Astrocyte (in vitro differentiated cells and primary cell): ENCODE data around the gene IFT81. TPM values are rescaled to one million over a fixed set of nuclear protein-coding genes. Genes with fewer than 3 reads are reported as not detected.

Experiments used
- DNase-seq: peaks from one replicate; pipeline ENCODE4 v3.0.0-alpha.2; 2010; ENCODE audit warnings: low read depth
- FAIRE-seq: peaks from 2 replicates; lab custom pipeline; 2011; peaks lifted over from hg19 to GRCh38; lab: Jason Lieb, UNC
- H2AFZ ChIP-seq: 2 replicates; pipeline ENCODE4 v1.6.0; 2012; ENCODE audit warnings: low read depth, low read length, inconsistent platforms
- H3K27ac ChIP-seq: 2 replicates; pipeline ENCODE4 v1.5.1; 2011; ENCODE audit warnings: low read depth, low read length, inconsistent platforms
- H3K27me3 ChIP-seq: 2 replicates; pipeline ENCODE4 v1.6.0; 2011; ENCODE audit warnings: low read length, inconsistent platforms; ENCODE audit not compliant: insufficient read depth
- H3K36me3 ChIP-seq: 2 replicates; pipeline ENCODE4 v1.5.1; 2011; ENCODE audit warnings: low read length, inconsistent platforms; ENCODE audit not compliant: insufficient read depth
- H3K4me1 ChIP-seq: 2 replicates; pipeline ENCODE4 v1.5.1; 2011; ENCODE audit warnings: low read length, inconsistent platforms; ENCODE audit not compliant: insufficient read depth
- H3K4me2 ChIP-seq: 2 replicates; pipeline ENCODE4 v1.6.0; 2012; ENCODE audit warnings: low read length, inconsistent platforms
- H3K4me3 ChIP-seq: 2 replicates; pipeline ENCODE4 v1.5.1; 2011; ENCODE audit warnings: low read depth, mild to moderate bottlenecking, low read length, inconsistent platforms; ENCODE audit not compliant: insufficient read depth
- H3K79me2 ChIP-seq: 2 replicates; pipeline ENCODE4 v1.6.0; 2012; ENCODE audit warnings: mild to moderate bottlenecking, low read length, inconsistent platforms; ENCODE audit not compliant: insufficient read depth
- H3K9ac ChIP-seq: 2 replicates; pipeline ENCODE4 v1.6.0; 2012; ENCODE audit warnings: mild to moderate bottlenecking, low read length, inconsistent platforms
- H3K9me3 ChIP-seq: 2 replicates; pipeline ENCODE4 v1.5.1; 2012; ENCODE audit warnings: low read depth, mild to moderate bottlenecking, low read length, inconsistent platforms; ENCODE audit not compliant: insufficient read depth
- H4K20me1 ChIP-seq: 2 replicates; pipeline ENCODE4 v1.6.0; 2012; ENCODE audit warnings: low read length, inconsistent platforms; ENCODE audit not compliant: insufficient read depth
- H3K27ac Mint-ChIP-seq: one replicate; pipeline ENCODE4 v1.8.0; 2021; ENCODE audit warnings: mild to moderate bottlenecking, mixed read lengths; ENCODE audit not compliant: unreplicated experiment
- H3K27me3 Mint-ChIP-seq: one replicate; pipeline ENCODE4 v1.8.0; 2021; ENCODE audit warnings: low read depth, mixed read lengths; ENCODE audit not compliant: unreplicated experiment
- H3K36me3 Mint-ChIP-seq: one replicate; pipeline ENCODE4 v1.8.0; 2021; ENCODE audit warnings: low read depth, mixed read lengths; ENCODE audit not compliant: unreplicated experiment
- H3K4me1 Mint-ChIP-seq: one replicate; pipeline ENCODE4 v1.8.0; 2021; ENCODE audit warnings: low read depth, mixed read lengths; ENCODE audit not compliant: unreplicated experiment
- H3K4me3 Mint-ChIP-seq: one replicate; pipeline ENCODE4 v1.8.0; 2021; ENCODE audit warnings: mild to moderate bottlenecking, moderate library complexity, mixed read lengths; ENCODE audit not compliant: unreplicated experiment
- H3K9me3 Mint-ChIP-seq: one replicate; pipeline ENCODE4 v1.8.0; 2021; ENCODE audit warnings: mild to moderate bottlenecking, mixed read lengths; ENCODE audit not compliant: unreplicated experiment
- CTCF ChIP-seq: IDR thresholded peaks from 2 replicates; pipeline ENCODE4 v1.5.1; 2011; ENCODE audit warnings: low read depth, mild to moderate bottlenecking, inconsistent platforms, low read length, moderate library complexity; ENCODE audit not compliant: insufficient read depth
- EZH2 ChIP-seq: IDR thresholded peaks from 2 replicates; pipeline ENCODE4 v1.6.1; 2012; ENCODE audit warnings: mild to moderate bottlenecking, low read length, inconsistent platforms; ENCODE audit not compliant: insufficient read depth
- total RNA-seq: library from RNA; stranded (reverse); gene quantifications from 2 replicates; pipeline ENCODE4 v1.2.1, GENCODE V29; 2021

Gene IFT81
- total RNA-seq, 1 donor from 2014 or later: 12.3 TPM

GRCh38 chr12:110234331-110234751, 110.2 kb downstream of the IFT81 start:
- FAIRE-seq (no peak), DNase-seq (no peak)
- H3K36me3 Mint-ChIP-seq: no peaks in the 10 kb centered on the region
- Histone ChIP-seq H3K27ac (no peak overlapping the region), H3K9ac (no peak overlapping the region), H4K20me1 (no peaks in the 10 kb centered on the region), H3K9me3 (no peaks in the 10 kb centered on the region), H3K36me3 (no peaks in the 10 kb centered on the region), H3K4me3 (no peak overlapping the region), H3K4me2 (no peak overlapping the region), H3K79me2 (no peaks in the 10 kb centered on the region), H2AFZ (no peak overlapping the region), H3K27me3 (no peaks in the 10 kb centered on the region), H3K4me1 (no peaks in the 10 kb centered on the region)
- no peaks in the 10 kb centered on the region for H3K27me3 Mint-ChIP-seq
- H3K9me3 Mint-ChIP-seq: no peaks in the 10 kb centered on the region
- H3K27ac Mint-ChIP-seq: no peak overlapping the region
- H3K4me3 Mint-ChIP-seq: no peak overlapping the region
- H3K4me1 Mint-ChIP-seq: no peaks in the 10 kb centered on the region
- TF ChIP-seq EZH2 (no peak), CTCF (no peak)

GRCh38 chr12:110234755-110235154, 110.6 kb downstream of the IFT81 start:
- TF ChIP-seq CTCF (no peak), EZH2 (no peak)
- Histone ChIP-seq H3K27ac (no peak overlapping the region), H2AFZ (no peak overlapping the region), H3K79me2 (no peaks in the 10 kb centered on the region), H3K9ac (no peak overlapping the region), H3K4me1 (no peaks in the 10 kb centered on the region), H3K36me3 (no peaks in the 10 kb centered on the region), H3K27me3 (no peaks in the 10 kb centered on the region), H3K9me3 (no peaks in the 10 kb centered on the region), H3K4me2 (no peak overlapping the region), H3K4me3 (no peak overlapping the region), H4K20me1 (no peaks in the 10 kb centered on the region)
- FAIRE-seq: no peak
- no peaks in the 10 kb centered on the region for H3K36me3 Mint-ChIP-seq
- H3K9me3 Mint-ChIP-seq: no peaks in the 10 kb centered on the region
- H3K4me1 Mint-ChIP-seq: peaks cover under 1% of the 10 kb centered on the region
- no peaks in the 10 kb centered on the region for H3K27me3 Mint-ChIP-seq
- no peak overlapping the region for H3K27ac Mint-ChIP-seq
- H3K4me3 Mint-ChIP-seq: no peak overlapping the region
- no peak for DNase-seq

- Histone ChIP-seq H3K9ac (no peak overlapping the region), H3K9me3 (no peaks in the 10 kb centered on the region), H2AFZ (no peak overlapping the region), H4K20me1 (no peaks in the 10 kb centered on the region), H3K4me2 (no peak overlapping the region), H3K4me1 (no peaks in the 10 kb centered on the region), H3K27ac (no peak overlapping the region), H3K4me3 (no peak overlapping the region), H3K36me3 (no peaks in the 10 kb centered on the region), H3K27me3 (no peaks in the 10 kb centered on the region), H3K79me2 (no peaks in the 10 kb centered on the region)
- TF ChIP-seq CTCF: no peak
- no peak for TF ChIP-seq EZH2
- peaks cover 6% of the 10 kb centered on the region for H3K4me1 Mint-ChIP-seq
- H3K27me3 Mint-ChIP-seq: no peaks in the 10 kb centered on the region
- H3K27ac Mint-ChIP-seq: no peak overlapping the region
- no peaks in the 10 kb centered on the region for H3K9me3 Mint-ChIP-seq
- DNase-seq: no peak
- H3K36me3 Mint-ChIP-seq: no peaks in the 10 kb centered on the region
- H3K4me3 Mint-ChIP-seq: no peak overlapping the region
- FAIRE-seq: no peak
Observed at GRCh38 chr12:110235383-110235782, 111.2 kb downstream of the IFT81 start.
